SK-N-SH (cell line): ENCODE data around the gene STAT5B.

Source experiments
- CTCF ChIP-seq: fragments of 200-600 bp; sonication (generic); IDR thresholded peaks from 2 replicates; pipeline ENCODE4 v1.6.1; 2017; ENCODE audit warnings: antibody characterized with exemption, mild to moderate bottlenecking, moderate library complexity
- EP300 ChIP-seq, 2 experiments: IDR thresholded peaks; 2 replicates each; pipeline versions ENCODE4 v1.4.0 to v1.6.1; 2012; ENCODE audit warnings: borderline replicate concordance in 1 of 2, low read depth in 1 of 2, low read length in 1 of 2
- EZH2phosphoT487 ChIP-seq: fragments of 200-600 bp; sonication (generic); IDR thresholded peaks from 2 replicates; pipeline ENCODE4 v1.6.1; 2017; ENCODE audit warnings: low read depth, mixed run types, mild to moderate bottlenecking, antibody characterized with exemption, moderate library complexity, borderline replicate concordance
- FOXM1 ChIP-seq: IDR thresholded peaks from 2 replicates; pipeline ENCODE4 v1.4.0; 2012; ENCODE audit warnings: low read depth, mild to moderate bottlenecking
- JUND ChIP-seq: IDR thresholded peaks from 2 replicates; pipeline ENCODE4 v1.4.0; 2012
- POLR2AphosphoS5 ChIP-seq: IDR thresholded peaks from 2 replicates; pipeline ENCODE4 v1.6.1; 2012; ENCODE audit warnings: low read depth, low read length
- RAD21 ChIP-seq: IDR thresholded peaks from 2 replicates; pipeline ENCODE4 v1.6.1; 2012; ENCODE audit warnings: mild to moderate bottlenecking, low read length
- RFX5 ChIP-seq: IDR thresholded peaks from 2 replicates; pipeline ENCODE4 v1.6.1; 2012; ENCODE audit warnings: mild to moderate bottlenecking, improper control_type of control experiment, low read length
- SIN3A ChIP-seq: IDR thresholded peaks from 2 replicates; pipeline ENCODE4 v1.6.1; 2012; ENCODE audit warnings: low read depth, mild to moderate bottlenecking, low read length, moderate library complexity, borderline replicate concordance
- TAF1 ChIP-seq: IDR thresholded peaks from 2 replicates; pipeline ENCODE4 v1.6.1; 2012; ENCODE audit warnings: low read depth, mild to moderate bottlenecking, low read length, moderate library complexity, borderline replicate concordance
- TEAD4 ChIP-seq: IDR thresholded peaks from 2 replicates; pipeline ENCODE4 v1.4.0; 2012; ENCODE audit warnings: mild to moderate bottlenecking, borderline replicate concordance; ENCODE audit not compliant: insufficient read depth
- TF ChIP-seq, protein P1 (sequence below): IDR thresholded peaks from 2 replicates; pipeline ENCODE4 v1.4.0; 2012; ENCODE audit warnings: low read depth, borderline replicate concordance
- TF ChIP-seq, protein P2 (sequence below): fragments of 150-350 bp; IDR thresholded peaks from 2 replicates; pipeline ENCODE4 v1.6.1; 2017; ENCODE audit warnings: antibody characterized with exemption, low read length, low read depth, borderline replicate concordance

DNA sequence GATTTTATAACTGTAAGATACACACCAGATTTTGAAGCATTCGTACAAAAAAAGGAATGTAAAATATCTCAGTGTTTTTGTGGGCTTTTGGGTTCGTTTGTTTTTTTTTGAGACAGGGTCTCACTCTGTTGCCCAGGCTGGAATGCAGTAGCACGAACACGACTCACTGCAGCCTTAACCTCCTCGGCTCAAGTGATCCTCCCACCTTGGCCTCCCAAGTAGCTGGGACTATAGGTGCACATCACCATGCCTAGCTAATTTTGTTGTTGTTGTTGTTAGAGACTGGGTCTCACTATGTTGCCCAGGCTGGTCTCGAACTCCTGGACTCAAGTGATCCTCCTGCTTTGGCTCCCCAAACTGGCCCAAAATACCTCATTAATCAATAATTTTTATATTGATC lies 15.9 kb downstream of the STAT5B start:
- TF ChIP-seq CTCF (no peak), JUND (no peak), RFX5 (no peak), POLR2AphosphoS5 (no peak), EZH2phosphoT487 (no peak), FOXM1 (no peak), EP300 (IDR thresholded peaks at IDR 0.05; ENCODE audit: borderline replicate concordance in 1 of 2, low read depth in 1 of 2, low read length in 1 of 2) (no peak), SIN3A (no peak), TEAD4 (no peak), TAF1 (no peak), RAD21 (no peak)
- TF ChIP-seq, protein P1, sequence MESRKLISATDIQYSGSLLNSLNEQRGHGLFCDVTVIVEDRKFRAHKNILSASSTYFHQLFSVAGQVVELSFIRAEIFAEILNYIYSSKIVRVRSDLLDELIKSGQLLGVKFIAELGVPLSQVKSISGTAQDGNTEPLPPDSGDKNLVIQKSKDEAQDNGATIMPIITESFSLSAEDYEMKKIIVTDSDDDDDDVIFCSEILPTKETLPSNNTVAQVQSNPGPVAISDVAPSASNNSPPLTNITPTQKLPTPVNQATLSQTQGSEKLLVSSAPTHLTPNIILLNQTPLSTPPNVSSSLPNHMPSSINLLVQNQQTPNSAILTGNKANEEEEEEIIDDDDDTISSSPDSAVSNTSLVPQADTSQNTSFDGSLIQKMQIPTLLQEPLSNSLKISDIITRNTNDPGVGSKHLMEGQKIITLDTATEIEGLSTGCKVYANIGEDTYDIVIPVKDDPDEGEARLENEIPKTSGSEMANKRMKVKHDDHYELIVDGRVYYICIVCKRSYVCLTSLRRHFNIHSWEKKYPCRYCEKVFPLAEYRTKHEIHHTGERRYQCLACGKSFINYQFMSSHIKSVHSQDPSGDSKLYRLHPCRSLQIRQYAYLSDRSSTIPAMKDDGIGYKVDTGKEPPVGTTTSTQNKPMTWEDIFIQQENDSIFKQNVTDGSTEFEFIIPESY = no peak
- TF ChIP-seq, protein P2, sequence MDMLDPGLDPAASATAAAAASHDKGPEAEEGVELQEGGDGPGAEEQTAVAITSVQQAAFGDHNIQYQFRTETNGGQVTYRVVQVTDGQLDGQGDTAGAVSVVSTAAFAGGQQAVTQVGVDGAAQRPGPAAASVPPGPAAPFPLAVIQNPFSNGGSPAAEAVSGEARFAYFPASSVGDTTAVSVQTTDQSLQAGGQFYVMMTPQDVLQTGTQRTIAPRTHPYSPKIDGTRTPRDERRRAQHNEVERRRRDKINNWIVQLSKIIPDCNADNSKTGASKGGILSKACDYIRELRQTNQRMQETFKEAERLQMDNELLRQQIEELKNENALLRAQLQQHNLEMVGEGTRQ = no peak
